K562 (cell line): Measurements from ENCODE around the gene RFLNA. TPM values are rescaled to one million over a fixed set of nuclear protein-coding genes. Genes with fewer than 3 reads are reported as not detected.

Experiments
- BCOR ChIP-seq: fragments of 450-650 bp; IDR thresholded peaks from 2 replicates; pipeline ENCODE4 v1.6.1; 2016
- C11orf30 ChIP-seq: fragments of 450-650 bp; IDR thresholded peaks from 2 replicates; pipeline ENCODE4 v1.6.1; 2016; ENCODE audit warnings: low read depth, mild to moderate bottlenecking
- KLF6 ChIP-seq: fragments of 250-450 bp; sonication (Bioruptor Pico); IDR thresholded peaks from 2 replicates; pipeline ENCODE4 v1.4.0; 2020; ENCODE audit warnings: mild to moderate bottlenecking, moderate library complexity, borderline replicate concordance
- MTA3 ChIP-seq: fragments of 450-650 bp; formaldehyde crosslinking; IDR thresholded peaks from 2 replicates; pipeline ENCODE4 v1.6.1; 2017; ENCODE audit warnings: mild to moderate bottlenecking, borderline replicate concordance
- NCOA6 ChIP-seq: fragments of 450-650 bp; IDR thresholded peaks from 2 replicates; pipeline ENCODE4 v1.6.1; 2017; ENCODE audit warnings: mild to moderate bottlenecking
- NUFIP1 ChIP-seq: fragments of 450-650 bp; IDR thresholded peaks from 2 replicates; pipeline ENCODE4 v1.6.1; 2018; ENCODE audit not compliant: partially characterized antibody
- POLR2AphosphoS5 ChIP-seq: IDR thresholded peaks from 2 replicates; pipeline ENCODE4 v1.6.1; 2011; ENCODE audit warnings: mild to moderate bottlenecking, low read depth, low read length, moderate library complexity; ENCODE audit not compliant: control insufficient read depth, insufficient read depth
- RAD51 ChIP-seq: fragments of 450-650 bp; IDR thresholded peaks from 2 replicates; pipeline ENCODE4 v1.7.1; 2016; ENCODE audit warnings: low read depth, mild to moderate bottlenecking, borderline replicate concordance
- SP1 ChIP-seq: sonication (generic); formaldehyde crosslinking; IDR thresholded peaks from 2 replicates; pipeline ENCODE4 v1.8.1; 2022; ENCODE audit warnings: mild to moderate bottlenecking, missing genetic modification reagents
- STAT5B ChIP-seq: fragments of 250-450 bp; sonication (Bioruptor Pico); IDR thresholded peaks from 2 replicates; pipeline ENCODE4 v1.8.0; 2021; ENCODE audit warnings: mild to moderate bottlenecking, inconsistent platforms
- TAF9B ChIP-seq: fragments of 450-650 bp; IDR thresholded peaks from 2 replicates; pipeline ENCODE4 v1.6.1; 2018; ENCODE audit warnings: mild to moderate bottlenecking; ENCODE audit not compliant: partially characterized antibody
- ZNF184 ChIP-seq: sonication (generic); formaldehyde crosslinking; IDR thresholded peaks from 2 replicates; pipeline ENCODE4 v1.5.0; 2020; ENCODE audit warnings: missing genetic modification reagents
- ZNF282 ChIP-seq: sonication (generic); formaldehyde crosslinking; IDR thresholded peaks from 2 replicates; pipeline ENCODE4 v1.8.1; 2023; ENCODE audit warnings: missing genetic modification reagents
- ZNF445 ChIP-seq: fragments of 250-450 bp; sonication (Bioruptor Pico); IDR thresholded peaks from 2 replicates; pipeline ENCODE4 v1.4.0; 2020; ENCODE audit warnings: low read depth, mild to moderate bottlenecking, moderate library complexity
- polyA plus RNA-seq, 8 experiments: library from polyadenylated mRNA; depleted of rRNA in 4 of 8; stranded (reverse) in 5 of 8; unstranded in 3 of 8; fragments of >200 nt; fragmentation: Nextera tagmentation in 2 of 8; fragmentation: Illumina TruSeq in 1 of 8; extraction: Ambion mirVana in 2 of 8; extraction: Trizol in 1 of 8; gene quantifications; 2 replicates each; pipeline versions ENCODE4 v1.2.1 to v1.2.3, GENCODE V29; 2011 to 2014; ENCODE audit warnings: inconsistent platforms in 1 of 8, missing spikeins in 1 of 8
- total RNA-seq, 7 experiments: library from RNA; depleted of rRNA in 6 of 7; stranded (reverse); fragments of >200 nt in 6 of 7; fragmentation: Illumina TruSeq in 2 of 7; extraction: Trizol in 2 of 7; gene quantifications; 2 replicates each; pipeline versions ENCODE4 v1.2.1 to v1.2.3, GENCODE V29; 2011 to 2021; ENCODE audit warnings: low replicate concordance in 1 of 7
- TF ChIP-seq, protein P1 (sequence below): fragments of 150-350 bp; IDR thresholded peaks from 2 replicates; pipeline ENCODE4 v1.6.1; 2014; ENCODE audit warnings: low read depth, mild to moderate bottlenecking, low read length, borderline replicate concordance
- TF ChIP-seq, protein P2 (sequence below): fragments of 450-650 bp; conservative IDR thresholded peaks from 2 replicates; pipeline ENCODE4 v1.6.1; 2016; ENCODE audit warnings: missing genetic modification characterization, low read depth, mild to moderate bottlenecking, missing compliant biosample characterization, moderate library complexity
- TF ChIP-seq, protein P3 (sequence below): sonication (generic); formaldehyde crosslinking; IDR thresholded peaks from 2 replicates; pipeline ENCODE4 v1.8.0; 2023; ENCODE audit warnings: missing genetic modification reagents, mild to moderate bottlenecking, borderline replicate concordance

Gene RFLNA
- total and polyA plus RNA-seq, 9 of the 15 experiments (the other 6 are each of a cell fraction or from before 2014, with no cell fraction given) = not detected

DNA sequence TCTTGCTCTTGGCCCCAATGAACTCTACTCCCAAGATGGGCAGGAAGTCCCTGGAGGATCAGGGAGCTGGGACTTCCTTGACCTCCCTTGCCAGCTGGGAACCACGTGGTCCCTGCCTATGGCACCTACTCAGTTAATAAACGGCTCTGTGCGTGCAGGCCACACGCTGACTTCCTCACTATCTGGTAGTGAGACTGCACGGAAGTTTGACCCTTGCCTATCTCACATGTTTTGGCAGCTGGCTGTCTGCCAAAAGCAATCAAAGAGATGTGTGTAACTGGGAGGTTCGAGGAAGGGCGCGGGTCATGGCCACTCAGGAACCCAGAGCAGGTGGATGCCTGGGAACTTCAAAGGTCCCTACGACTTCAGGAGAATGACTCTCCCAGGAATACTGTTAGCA, 57.9 kb downstream of the RFLNA start (continued):
- TF ChIP-seq, protein P1, sequence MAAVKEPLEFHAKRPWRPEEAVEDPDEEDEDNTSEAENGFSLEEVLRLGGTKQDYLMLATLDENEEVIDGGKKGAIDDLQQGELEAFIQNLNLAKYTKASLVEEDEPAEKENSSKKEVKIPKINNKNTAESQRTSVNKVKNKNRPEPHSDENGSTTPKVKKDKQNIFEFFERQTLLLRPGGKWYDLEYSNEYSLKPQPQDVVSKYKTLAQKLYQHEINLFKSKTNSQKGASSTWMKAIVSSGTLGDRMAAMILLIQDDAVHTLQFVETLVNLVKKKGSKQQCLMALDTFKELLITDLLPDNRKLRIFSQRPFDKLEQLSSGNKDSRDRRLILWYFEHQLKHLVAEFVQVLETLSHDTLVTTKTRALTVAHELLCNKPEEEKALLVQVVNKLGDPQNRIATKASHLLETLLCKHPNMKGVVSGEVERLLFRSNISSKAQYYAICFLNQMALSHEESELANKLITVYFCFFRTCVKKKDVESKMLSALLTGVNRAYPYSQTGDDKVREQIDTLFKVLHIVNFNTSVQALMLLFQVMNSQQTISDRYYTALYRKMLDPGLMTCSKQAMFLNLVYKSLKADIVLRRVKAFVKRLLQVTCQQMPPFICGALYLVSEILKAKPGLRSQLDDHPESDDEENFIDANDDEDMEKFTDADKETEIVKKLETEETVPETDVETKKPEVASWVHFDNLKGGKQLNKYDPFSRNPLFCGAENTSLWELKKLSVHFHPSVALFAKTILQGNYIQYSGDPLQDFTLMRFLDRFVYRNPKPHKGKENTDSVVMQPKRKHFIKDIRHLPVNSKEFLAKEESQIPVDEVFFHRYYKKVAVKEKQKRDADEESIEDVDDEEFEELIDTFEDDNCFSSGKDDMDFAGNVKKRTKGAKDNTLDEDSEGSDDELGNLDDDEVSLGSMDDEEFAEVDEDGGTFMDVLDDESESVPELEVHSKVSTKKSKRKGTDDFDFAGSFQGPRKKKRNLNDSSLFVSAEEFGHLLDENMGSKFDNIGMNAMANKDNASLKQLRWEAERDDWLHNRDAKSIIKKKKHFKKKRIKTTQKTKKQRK = no peak
- TF ChIP-seq KLF6 (CRISPR knock-in tag) (no peak), ZNF184 (CRISPR knock-in tag) (no peak), MTA3 (no peak), POLR2AphosphoS5 (no peak), NCOA6 (no peak), TAF9B (no peak), ZNF282 (CRISPR knock-in tag) (no peak), STAT5B (no peak), ZNF445 (CRISPR knock-in tag) (no peak), SP1 (CRISPR knock-in tag) (no peak), C11orf30 (no peak), NUFIP1 (no peak), BCOR (no peak), RAD51 (peak; percentile 33; the same call in 1 of the 2 replicates)
- TF ChIP-seq, protein P2, sequence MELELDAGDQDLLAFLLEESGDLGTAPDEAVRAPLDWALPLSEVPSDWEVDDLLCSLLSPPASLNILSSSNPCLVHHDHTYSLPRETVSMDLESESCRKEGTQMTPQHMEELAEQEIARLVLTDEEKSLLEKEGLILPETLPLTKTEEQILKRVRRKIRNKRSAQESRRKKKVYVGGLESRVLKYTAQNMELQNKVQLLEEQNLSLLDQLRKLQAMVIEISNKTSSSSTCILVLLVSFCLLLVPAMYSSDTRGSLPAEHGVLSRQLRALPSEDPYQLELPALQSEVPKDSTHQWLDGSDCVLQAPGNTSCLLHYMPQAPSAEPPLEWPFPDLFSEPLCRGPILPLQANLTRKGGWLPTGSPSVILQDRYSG (tag) = no peak
- TF ChIP-seq, protein P3, sequence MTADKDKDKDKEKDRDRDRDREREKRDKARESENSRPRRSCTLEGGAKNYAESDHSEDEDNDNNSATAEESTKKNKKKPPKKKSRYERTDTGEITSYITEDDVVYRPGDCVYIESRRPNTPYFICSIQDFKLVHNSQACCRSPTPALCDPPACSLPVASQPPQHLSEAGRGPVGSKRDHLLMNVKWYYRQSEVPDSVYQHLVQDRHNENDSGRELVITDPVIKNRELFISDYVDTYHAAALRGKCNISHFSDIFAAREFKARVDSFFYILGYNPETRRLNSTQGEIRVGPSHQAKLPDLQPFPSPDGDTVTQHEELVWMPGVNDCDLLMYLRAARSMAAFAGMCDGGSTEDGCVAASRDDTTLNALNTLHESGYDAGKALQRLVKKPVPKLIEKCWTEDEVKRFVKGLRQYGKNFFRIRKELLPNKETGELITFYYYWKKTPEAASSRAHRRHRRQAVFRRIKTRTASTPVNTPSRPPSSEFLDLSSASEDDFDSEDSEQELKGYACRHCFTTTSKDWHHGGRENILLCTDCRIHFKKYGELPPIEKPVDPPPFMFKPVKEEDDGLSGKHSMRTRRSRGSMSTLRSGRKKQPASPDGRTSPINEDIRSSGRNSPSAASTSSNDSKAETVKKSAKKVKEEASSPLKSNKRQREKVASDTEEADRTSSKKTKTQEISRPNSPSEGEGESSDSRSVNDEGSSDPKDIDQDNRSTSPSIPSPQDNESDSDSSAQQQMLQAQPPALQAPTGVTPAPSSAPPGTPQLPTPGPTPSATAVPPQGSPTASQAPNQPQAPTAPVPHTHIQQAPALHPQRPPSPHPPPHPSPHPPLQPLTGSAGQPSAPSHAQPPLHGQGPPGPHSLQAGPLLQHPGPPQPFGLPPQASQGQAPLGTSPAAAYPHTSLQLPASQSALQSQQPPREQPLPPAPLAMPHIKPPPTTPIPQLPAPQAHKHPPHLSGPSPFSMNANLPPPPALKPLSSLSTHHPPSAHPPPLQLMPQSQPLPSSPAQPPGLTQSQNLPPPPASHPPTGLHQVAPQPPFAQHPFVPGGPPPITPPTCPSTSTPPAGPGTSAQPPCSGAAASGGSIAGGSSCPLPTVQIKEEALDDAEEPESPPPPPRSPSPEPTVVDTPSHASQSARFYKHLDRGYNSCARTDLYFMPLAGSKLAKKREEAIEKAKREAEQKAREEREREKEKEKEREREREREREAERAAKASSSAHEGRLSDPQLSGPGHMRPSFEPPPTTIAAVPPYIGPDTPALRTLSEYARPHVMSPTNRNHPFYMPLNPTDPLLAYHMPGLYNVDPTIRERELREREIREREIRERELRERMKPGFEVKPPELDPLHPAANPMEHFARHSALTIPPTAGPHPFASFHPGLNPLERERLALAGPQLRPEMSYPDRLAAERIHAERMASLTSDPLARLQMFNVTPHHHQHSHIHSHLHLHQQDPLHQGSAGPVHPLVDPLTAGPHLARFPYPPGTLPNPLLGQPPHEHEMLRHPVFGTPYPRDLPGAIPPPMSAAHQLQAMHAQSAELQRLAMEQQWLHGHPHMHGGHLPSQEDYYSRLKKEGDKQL (CRISPR knock-in tag) = no peak
